Measurements from ENCODE around the gene FAM177A1. TPM values are rescaled to one million over a fixed set of nuclear protein-coding genes. Genes with fewer than 3 reads are reported as not detected.

Gene FAM177A1, protein sequence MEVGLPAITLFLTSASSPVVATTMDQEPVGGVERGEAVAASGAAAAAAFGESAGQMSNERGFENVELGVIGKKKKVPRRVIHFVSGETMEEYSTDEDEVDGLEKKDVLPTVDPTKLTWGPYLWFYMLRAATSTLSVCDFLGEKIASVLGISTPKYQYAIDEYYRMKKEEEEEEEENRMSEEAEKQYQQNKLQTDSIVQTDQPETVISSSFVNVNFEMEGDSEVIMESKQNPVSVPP
- total RNA-seq = 11.4 and 37.8 TPM in 2 replicates

DNA sequence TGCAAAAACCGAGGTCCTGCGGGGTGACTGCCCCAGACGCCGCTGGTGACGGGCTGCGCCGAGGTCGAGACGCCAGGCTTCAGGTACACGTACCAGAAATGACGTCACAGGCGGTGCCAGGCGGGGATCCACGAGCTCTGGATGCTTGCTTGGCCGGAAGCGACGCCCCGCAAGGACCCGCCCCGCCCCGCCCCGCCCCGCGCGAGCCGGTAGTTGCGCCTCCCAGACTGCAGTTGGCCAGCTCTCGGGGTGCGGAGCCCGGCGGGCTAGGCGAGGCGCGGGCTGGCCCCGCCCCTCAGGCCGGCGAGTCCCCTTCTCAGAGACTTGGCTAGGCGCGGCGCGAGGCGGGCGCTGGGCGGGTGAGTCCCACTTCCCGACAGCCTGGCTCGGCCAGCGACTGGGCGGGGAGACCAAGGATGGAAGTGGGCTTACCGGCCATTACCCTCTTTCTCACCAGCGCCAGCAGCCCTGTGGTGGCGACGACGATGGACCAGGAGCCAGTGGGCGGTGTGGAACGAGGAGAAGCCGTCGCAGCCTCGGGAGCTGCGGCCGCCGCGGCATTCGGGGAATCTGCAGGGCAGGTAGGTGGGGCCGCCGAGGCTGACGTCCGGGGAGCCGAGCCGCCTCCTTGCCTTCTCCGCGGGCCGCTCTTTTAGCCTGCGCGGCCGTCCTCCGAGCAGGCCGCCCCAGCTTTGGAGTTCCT lies at the start of gene FAM177A1:
TSS of gene FAM177A1 (plus strand) at position 225 of the 703 bp plus-strand sequence. CDS start at position 417, 192 bp downstream.

DNA sequence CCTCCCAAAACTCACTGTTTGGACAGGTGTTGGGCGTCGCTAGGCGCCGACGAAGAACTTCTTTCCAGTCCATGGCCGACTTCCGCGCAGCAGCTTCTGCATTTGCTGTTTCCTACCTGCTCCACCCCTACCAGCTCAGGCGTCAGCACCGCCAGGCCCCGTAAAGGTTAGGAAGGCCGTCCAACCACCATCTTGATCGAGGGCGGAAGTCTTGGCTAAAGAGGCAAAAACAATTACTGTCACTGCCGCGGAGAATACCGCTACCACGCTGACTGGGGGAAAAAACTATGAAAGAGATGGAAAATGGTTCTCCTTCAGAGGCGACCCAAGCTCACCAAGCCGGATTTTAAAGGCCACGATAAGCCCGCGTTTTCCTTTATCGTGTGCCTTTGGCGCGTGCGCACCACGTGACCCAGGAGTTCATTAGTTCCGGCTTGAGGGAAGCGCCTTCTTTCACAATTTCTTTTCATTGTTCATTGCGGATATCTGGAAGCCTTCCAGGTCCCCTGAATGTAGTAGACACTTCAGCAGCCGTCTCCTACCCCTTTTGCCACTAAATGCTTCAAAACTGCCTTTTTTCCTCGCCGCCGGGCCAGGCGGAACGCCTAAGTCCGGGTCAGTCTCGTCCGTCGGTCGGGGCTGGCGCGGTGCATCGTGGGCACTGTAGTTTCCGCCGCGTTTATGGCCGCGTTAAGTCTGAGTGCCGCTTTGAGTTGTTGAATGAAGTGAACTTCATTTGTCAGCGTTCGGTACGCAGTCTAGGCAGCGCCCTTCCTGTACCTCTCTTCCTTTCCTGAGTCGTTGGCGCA lies 76.0 kb downstream of the FAM177A1 start, which contains the start of the genes PPP2R3C and PRORP:
TSS of gene PPP2R3C (minus strand) at position 104 of the 809 bp plus-strand sequence. CDS start at position 73, 31 bp downstream.
TSS of gene PRORP (plus strand) at position 666 of the 809 bp plus-strand sequence. CDS start 694 bp downstream, outside the sequence.

Other genes with a start within 250 kb of the FAM177A1 start
- 26.9 and 32.3 TPM in 2 replicates for gene BAZ1A, start 170.9 kb upstream of the FAM177A1 start, total RNA-seq
- gene SRP54, start 63.3 kb upstream of the FAM177A1 start, total RNA-seq = 48.8 and 68.9 TPM in 2 replicates
- gene PPP2R3C, start 75.7 kb downstream of the FAM177A1 start, total RNA-seq = 22.1 and 28.1 TPM in 2 replicates
- gene PRORP, start 76.3 kb downstream of the FAM177A1 start, total RNA-seq = 13.3 and 30.9 TPM in 2 replicates
- 230 and 243 TPM in 2 replicates for gene PSMA6, start 246.1 kb downstream of the FAM177A1 start, total RNA-seq

Measured in epithelial cell of alveolus of lung (primary cell).